ENCODE data around the gene VSIR. TPM values are rescaled to one million over a fixed set of nuclear protein-coding genes. Genes with fewer than 3 reads are reported as not detected.

VSIR gene
- total and polyA plus RNA-seq, 11 donors: 32.6 to 181 (median 83.2) TPM

GRCh38 chr10:71747039-71747531, 26.2 kb downstream of the VSIR start:
- Histone ChIP-seq H3K27me3 (no peaks in the 10 kb centered on the region), H3K27ac (peak overlapping the region in 11 of 12 donors; percentile 76 to 96 (median 87)), H3K4me1 (peaks cover 31 to 98% (median 54%) of the 10 kb centered on the region in 12 donors), H3K9me3 (peaks cover 0 to 8% (median 0%) of the 10 kb centered on the region in 12 donors), H3K4me3 (no peak overlapping the region), H3K36me3 (peaks cover 0 to 24% (median 19%) of the 10 kb centered on the region in 9 donors)
- intact Hi-C loops (cut with DNase I): loop anchor here in 3 of 10 donors (2.0 to 5.0 kb wide), 2 partner anchors 26 to 35 kb away; partner anchors contain the start of gene VSIR (in 2 of the 3)
- TF ChIP-seq CTCF (IDR thresholded peaks at IDR 0.05) (no peak), POLR2A (IDR thresholded peaks at IDR 0.05) (no peak)
- WGBS, 4 donors: 43 to 72% (median 45%) methylated on average over 2 of the region's 2 CpGs; no CpG with 5 or more reads in 1 of the 4 donors
- DNase-seq (peak in 1 of 5 donors; percentile 53), ATAC-seq (no peak)

DNA sequence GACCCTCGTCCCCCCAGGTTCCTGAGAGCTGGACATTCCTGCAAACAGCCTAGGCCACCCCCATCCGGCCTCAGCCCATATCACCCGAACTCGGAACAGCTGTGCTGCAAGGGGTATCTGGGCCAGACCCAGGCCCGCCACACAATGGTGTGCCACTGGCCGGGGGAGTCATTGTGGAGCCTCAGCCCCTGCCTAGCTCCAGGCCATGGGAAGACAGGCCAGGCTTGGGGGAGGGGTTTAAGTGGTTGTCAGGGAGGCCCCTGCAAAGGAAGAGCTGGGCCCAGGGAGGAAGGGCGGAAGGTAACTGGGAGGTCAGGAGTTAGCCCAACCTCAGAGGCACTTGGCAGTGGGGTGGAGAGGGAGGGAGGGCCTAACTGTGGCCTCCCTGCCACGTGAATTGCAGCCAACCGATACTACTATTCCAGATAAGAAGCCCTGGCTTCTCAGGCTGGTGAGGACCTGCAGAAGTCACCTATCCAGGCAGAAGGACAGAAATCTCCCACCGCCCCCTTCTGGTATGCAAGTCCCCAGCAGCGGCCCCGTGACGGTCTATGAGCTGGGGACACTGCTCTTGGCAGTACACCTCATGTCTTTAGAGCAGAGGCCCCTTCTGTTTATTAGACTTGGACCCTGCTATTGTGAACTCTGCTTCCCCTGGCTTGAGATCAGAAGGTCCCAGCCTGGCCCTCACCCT, 26.8 kb downstream of the VSIR start:
- peak; percentile 76 to 82 (median 80) for DNase-seq
- Histone ChIP-seq H3K4me3 (no peak overlapping the region), H3K36me3 (peaks cover 0 to 18% (median 13%) of the 10 kb centered on the region in 9 donors), H3K27me3 (no peaks in the 10 kb centered on the region), H3K4me1 (peaks cover 31 to 98% (median 53%) of the 10 kb centered on the region in 12 donors), H3K27ac (peak overlapping the region in 11 of 12 donors; percentile 76 to 96 (median 87)), H3K9me3 (peaks cover 0 to 8% (median 0%) of the 10 kb centered on the region in 12 donors)
- intact Hi-C loops (cut with DNase I): loop anchor here in 4 of 10 donors (1.0 to 5.0 kb wide), 3 partner anchors 26 to 34 kb away; partner anchors contain the start of gene VSIR (in 2 of the 4)
- ATAC-seq: peak; percentile 43 to 68 (median 58)
- TF ChIP-seq POLR2A (IDR thresholded peaks at IDR 0.05) (no peak), CTCF (IDR thresholded peaks at IDR 0.05) (peak in 6 of 12 donors; percentile 11 to 43 (median 24))
- 25 to 39% (median 32%) methylated on average over 12 to 13 of the region's 13 CpGs for WGBS, 4 donors

DNA sequence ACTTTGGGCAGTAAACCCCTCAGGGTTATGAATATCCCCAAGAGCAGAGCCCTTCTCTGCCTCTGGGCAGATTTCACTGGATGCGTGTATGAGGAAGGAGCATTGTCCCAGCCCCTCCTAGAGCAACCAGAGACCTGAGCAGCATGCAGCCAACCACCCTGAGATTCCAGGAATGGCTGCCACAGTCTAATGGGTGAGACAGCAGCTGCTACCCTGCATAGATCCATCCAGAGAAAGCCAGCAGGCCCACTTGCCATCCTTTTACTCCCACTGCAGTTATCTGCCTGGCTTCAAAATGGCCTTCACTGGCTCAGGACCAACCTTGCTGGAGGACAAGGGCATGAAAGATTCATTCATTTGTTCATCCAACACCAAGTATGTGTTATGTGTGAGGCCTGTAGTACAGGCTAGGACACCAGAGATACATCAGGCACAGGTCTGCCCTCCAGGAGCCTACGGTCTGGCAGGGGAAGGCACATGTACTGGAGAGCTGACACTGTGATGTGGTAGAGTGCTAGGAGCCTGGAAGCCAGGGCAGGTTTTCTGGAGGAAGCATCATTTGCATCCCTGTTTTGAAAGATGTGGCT, 27.6 kb downstream of the VSIR start:
- Histone ChIP-seq H3K27ac (peak overlapping the region in 11 of 12 donors; percentile 76 to 96 (median 87)), H3K9me3 (peaks cover 0 to 8% (median 0%) of the 10 kb centered on the region in 12 donors), H3K27me3 (no peaks in the 10 kb centered on the region), H3K36me3 (peaks cover 0 to 13% (median 8%) of the 10 kb centered on the region in 9 donors), H3K4me1 (peaks cover 31 to 99% (median 52%) of the 10 kb centered on the region in 12 donors), H3K4me3 (no peak overlapping the region)
- DNase-seq: peak in 1 of 5 donors; percentile 40
- no peak for ATAC-seq
- intact Hi-C loops (cut with DNase I): loop anchor here in 4 of 10 donors (1.0 to 5.0 kb wide), 3 partner anchors 27 to 33 kb away; partner anchors contain the start of gene VSIR (in 2 of the 4)
- TF ChIP-seq POLR2A (IDR thresholded peaks at IDR 0.05): no peak
- 68 to 90% (median 79%) methylated on average over 2 of the region's 2 CpGs for WGBS, 4 donors

DNA sequence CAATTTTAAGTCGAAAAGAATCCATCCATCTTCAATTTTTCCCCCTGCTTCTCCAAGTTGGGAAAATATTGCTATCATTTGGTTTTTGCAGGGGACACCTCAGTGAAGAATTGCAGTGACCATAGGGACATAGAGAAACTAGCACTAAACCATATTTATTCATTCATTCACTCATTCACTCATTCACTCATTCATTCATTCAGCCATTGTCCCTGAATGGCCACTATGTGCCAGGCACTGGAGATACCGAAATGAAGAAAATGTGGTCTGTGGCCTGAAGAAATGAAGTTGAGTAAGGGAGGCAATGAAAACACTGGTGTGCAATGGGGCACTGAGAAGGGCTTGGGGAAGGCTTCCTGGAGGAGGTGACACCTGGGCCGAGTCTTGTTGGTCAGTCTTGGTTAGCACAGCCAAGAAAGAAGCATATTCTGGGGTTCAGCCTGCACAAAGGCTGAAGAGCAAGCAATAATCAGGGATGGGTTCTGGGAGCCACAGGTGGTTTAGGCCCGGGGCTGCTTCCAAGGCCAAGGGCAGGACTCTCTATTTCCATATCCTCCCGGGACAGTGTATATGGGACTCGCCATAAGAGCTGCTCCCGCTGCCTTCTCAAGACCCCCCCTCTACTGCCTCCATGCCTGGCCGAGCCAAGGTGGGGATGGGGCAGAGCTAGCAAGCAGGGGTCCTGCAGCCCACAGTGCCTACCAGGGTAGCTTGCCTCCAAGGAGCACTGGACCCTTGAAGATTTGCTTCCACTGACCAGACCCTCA, 28.2 kb downstream of the VSIR start:
- no peak for ATAC-seq
- TF ChIP-seq CTCF (IDR thresholded peaks at IDR 0.05): no peak
- TF ChIP-seq POLR2A (IDR thresholded peaks at IDR 0.05): no peak
- intact Hi-C loops (cut with DNase I): loop anchor here in 1 of 10 donors (5.0 kb wide), 1 partner anchor 33 kb away; no protein-coding TSS in a partner anchor
- Histone ChIP-seq H3K27me3 (no peaks in the 10 kb centered on the region), H3K36me3 (peaks cover 0 to 6% (median 1%) of the 10 kb centered on the region in 9 donors), H3K4me3 (no peak overlapping the region), H3K9me3 (peaks cover 0 to 8% (median 0%) of the 10 kb centered on the region in 12 donors), H3K4me1 (peaks cover 31 to 99% (median 48%) of the 10 kb centered on the region in 12 donors), H3K27ac (peak overlapping the region in 5 of 12 donors; percentile 86 to 96 (median 89))
- DNase-seq: peak in 1 of 5 donors; percentile 37
- WGBS, 4 donors: 83 to 92% (median 87%) methylated on average over 8 of the region's 8 CpGs

Data from heart left ventricle (tissue), 16 donors.